OCI-M1 (cell line): Measurements from ENCODE around the gene ZNF610.
A peak's percentile ranks its signal among the peaks of the same experiment; 100 is the strongest.

ENCODE experiments used
- DNase-seq: peaks from one replicate; lab custom pipeline; 2025; lab: John Stamatoyannopoulos, UW

The ZNF610 gene

DNA sequence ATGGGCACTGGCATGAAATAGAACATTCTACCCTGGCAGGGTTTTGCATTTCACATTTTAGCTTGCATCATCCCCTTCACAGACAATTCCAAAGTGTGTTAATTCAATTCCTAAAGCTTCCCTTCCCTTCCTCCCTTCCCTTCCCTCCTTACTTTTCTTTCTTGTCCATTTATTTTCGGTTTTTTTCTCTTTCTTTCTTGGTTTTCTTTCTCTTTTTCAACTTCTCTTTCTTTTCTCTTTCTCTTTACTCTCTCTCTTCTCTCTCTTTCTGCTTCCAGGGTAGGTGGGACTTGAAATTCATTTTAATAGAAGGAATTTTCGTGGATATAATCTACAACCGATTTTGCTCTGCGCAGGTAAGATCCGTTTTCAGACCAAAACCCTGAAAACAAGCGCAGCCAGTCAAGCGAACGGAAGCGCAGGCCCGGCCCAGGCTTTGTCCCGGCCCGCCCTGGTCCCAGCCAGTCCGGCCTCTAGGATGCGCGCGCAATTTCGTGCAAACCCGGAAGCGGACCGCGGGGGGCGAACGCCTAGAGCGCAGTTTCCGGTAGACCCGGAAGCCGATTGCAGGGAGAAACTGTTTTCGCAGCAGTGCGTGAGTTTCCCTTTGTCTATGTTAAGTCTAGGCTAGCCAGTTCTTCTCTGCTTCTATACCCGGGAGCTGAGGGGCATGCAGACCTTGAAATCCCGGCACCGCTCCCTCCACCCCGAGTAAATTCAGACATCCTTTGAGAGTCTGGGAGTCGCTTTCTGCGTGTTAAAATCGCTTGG is 61.5 kb downstream of the ZNF610 start, which contains the start of gene ZNF528:
Gene ZNF528, plus strand, starts transcription at position 540 of the 771 bp plus-strand sequence. CDS start 4,165 bp downstream, outside the sequence.
- DNase-seq, result peak; percentile 98

DNA sequence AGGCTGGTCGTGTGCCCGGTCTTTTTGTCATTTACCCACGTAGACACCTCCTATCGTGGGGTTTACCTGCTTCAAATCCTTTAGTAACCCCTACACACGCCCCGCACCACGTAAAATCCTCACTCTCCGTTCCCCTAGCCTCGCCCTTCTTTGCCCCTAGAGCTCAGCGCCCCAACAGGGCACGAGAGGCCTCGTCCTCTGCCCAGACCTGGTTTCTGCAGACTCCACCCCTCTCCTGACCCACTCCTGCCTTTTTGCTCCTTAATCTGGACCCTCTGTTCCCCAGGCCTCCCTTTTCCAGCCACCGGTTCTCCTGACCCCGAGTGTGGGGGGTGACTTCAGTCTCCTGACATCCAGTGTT is 62.0 kb downstream of the ZNF610 start:
- peak; percentile 72 for DNase-seq

DNA sequence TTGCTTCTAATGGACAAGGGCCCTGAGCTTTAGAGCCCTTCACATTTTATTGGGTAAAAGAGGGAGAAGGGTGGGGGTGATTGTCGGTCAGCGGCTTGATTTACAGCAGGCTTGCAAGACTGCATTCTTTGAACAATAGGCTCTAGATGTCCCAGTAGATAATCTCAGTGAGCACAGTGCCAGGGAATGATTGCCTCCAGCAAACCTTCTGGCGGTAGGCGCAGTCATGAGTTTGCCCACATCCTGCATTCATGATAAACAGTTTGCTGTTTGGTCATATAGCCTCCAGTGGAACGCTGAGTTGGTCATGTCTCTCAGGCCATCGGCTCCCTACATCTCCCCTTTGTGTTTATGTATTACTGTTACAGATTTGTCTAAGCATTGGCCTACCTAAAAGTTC is 74.2 kb downstream of the ZNF610 start:
- DNase-seq, result no peak

DNA sequence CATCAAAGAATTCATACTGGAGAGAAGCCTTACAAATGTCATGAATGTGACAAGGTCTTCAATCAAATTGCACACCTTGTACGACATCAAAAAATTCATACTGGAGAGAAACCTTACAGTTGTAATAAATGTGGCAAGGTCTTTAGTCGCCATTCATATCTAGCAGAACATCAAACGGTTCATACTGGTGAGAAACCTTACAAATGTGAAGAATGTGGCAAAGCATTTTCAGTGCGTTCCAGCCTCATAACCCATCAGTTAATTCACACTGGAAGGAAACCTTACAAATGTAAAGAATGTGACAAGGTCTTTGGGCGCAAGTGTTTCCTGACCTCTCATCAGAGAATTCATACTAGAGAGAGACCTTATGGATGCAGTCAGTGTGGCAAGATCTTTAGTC is 79.7 kb downstream of the ZNF610 start:
- no peak for DNase-seq
